ENCODE measurements around the gene RPS6KA3. TPM values are rescaled to one million over a fixed set of nuclear protein-coding genes. Genes with fewer than 3 reads are reported as not detected.

Gene RPS6KA3
- total and polyA plus RNA-seq, 11 donors: 6.6 to 52.3 (median 35.7) TPM

GRCh38 chrX:20228245-20228644 lies 38.5 kb downstream of the RPS6KA3 start:
- Histone ChIP-seq H3K27ac (no peak overlapping the region), H3K27me3 (no peaks in the 10 kb centered on the region), H3K4me1 (peaks cover 0 to 33% (median 12%) of the 10 kb centered on the region in 12 donors), H3K36me3 (peaks cover 0 to 19% (median 0%) of the 10 kb centered on the region in 9 donors), H3K4me3 (no peak overlapping the region), H3K9me3 (no peaks in the 10 kb centered on the region)
- intact Hi-C loops (cut with DNase I): loop anchor here in 2 of 10 donors (5.0 kb wide), 1 partner anchor 34 kb away; no protein-coding TSS in a partner anchor
- TF ChIP-seq CTCF (IDR thresholded peaks at IDR 0.05) (no peak), POLR2A (IDR thresholded peaks at IDR 0.05) (no peak)
- ATAC-seq (no peak), DNase-seq (no peak)
- WGBS, 4 donors: 56 to 74% (median 68%) methylated on average over 2 of the region's 2 CpGs

- Histone ChIP-seq H3K9me3 (no peaks in the 10 kb centered on the region), H3K4me1 (peaks cover 0 to 37% (median 12%) of the 10 kb centered on the region in 12 donors), H3K4me3 (no peak overlapping the region), H3K27me3 (no peaks in the 10 kb centered on the region), H3K27ac (no peak overlapping the region), H3K36me3 (peaks cover 0 to 9% (median 0%) of the 10 kb centered on the region in 9 donors)
- DNase-seq: no peak
- TF ChIP-seq CTCF (IDR thresholded peaks at IDR 0.05) (no peak), POLR2A (IDR thresholded peaks at IDR 0.05) (no peak)
- 24 to 36% (median 31%) methylated on average over 2 of the region's 2 CpGs for WGBS, 4 donors
- intact Hi-C loops (cut with DNase I): loop anchor here in 2 of 10 donors (5.0 kb wide), 1 partner anchor 35 kb away; no protein-coding TSS in a partner anchor
- ATAC-seq: peak in 1 of 4 donors; percentile 18
These were observed 39.6 kb downstream of the RPS6KA3 start for GRCh38 chrX:20227116-20227515.

GRCh38 chrX:20225488-20225833 lies 41.2 kb downstream of the RPS6KA3 start:
- peaks cover 0 to 43% (median 12%) of the 10 kb centered on the region in 12 donors for H3K4me1 ChIP-seq
- intact Hi-C loops (cut with DNase I): loop anchor here in 2 of 10 donors (5.0 kb wide), 1 partner anchor 37 kb away; no protein-coding TSS in a partner anchor
- H3K4me3 ChIP-seq: no peak overlapping the region
- peak overlapping the region in 6 of 12 donors; percentile 2 to 43 (median 21) for H3K27ac ChIP-seq
- no peak for DNase-seq
- peak in 3 of 4 donors; percentile 15 to 49 (median 48) for ATAC-seq
- H3K9me3 ChIP-seq: no peaks in the 10 kb centered on the region
- TF ChIP-seq POLR2A (IDR thresholded peaks at IDR 0.05) (no peak), CTCF (IDR thresholded peaks at IDR 0.05) (no peak)
- no peaks in the 10 kb centered on the region for H3K27me3 ChIP-seq
- no peaks in the 10 kb centered on the region for H3K36me3 ChIP-seq
- 27 to 50% (median 38%) methylated on average over 1 of the region's 1 CpG for WGBS, 4 donors

GRCh38 chrX:20224814-20225487 lies 41.8 kb downstream of the RPS6KA3 start:
- DNase-seq: no peak
- Histone ChIP-seq H3K4me1 (peaks cover 0 to 43% (median 12%) of the 10 kb centered on the region in 12 donors), H3K27ac (peak overlapping the region in 5 of 12 donors; percentile 4 to 43 (median 22)), H3K9me3 (no peaks in the 10 kb centered on the region), H3K4me3 (no peak overlapping the region), H3K27me3 (no peaks in the 10 kb centered on the region), H3K36me3 (no peaks in the 10 kb centered on the region)
- intact Hi-C loops (cut with DNase I): loop anchor here in 2 of 10 donors (5.0 kb wide), 1 partner anchor 37 kb away; no protein-coding TSS in a partner anchor
- peak in 3 of 4 donors; percentile 15 to 70 (median 63) for ATAC-seq
- WGBS, 4 donors: 47 to 71% (median 63%) methylated on average over 2 of the region's 2 CpGs
- no peak for TF ChIP-seq POLR2A (IDR thresholded peaks at IDR 0.05)
